Stimulated activated CD4-positive, alpha-beta T cell treated with anti-CD3 and anti-CD28 coated beads, Interleukin-1b, Interleukin-23, amount 100 ng/mL, for 4 hours (primary cell): ENCODE measurements around the gene MYO15B.

Experiments used
- DNase-seq, 2 donors: peaks; one replicate each; pipeline ENCODE4 v3.0.0-alpha.2; 2020; ENCODE audit warnings: low read depth in 2 of 2

Gene MYO15B

GRCh38 chr17:75558666-75559530 is 28.7 kb upstream of the MYO15B start:
- no peak for DNase-seq

- no peak for DNase-seq
Observed at GRCh38 chr17:75559958-75560533, 27.6 kb upstream of the MYO15B start.

- no peak for DNase-seq
Observed at GRCh38 chr17:75561927-75562603, 25.5 kb upstream of the MYO15B start.

GRCh38 chr17:75563063-75563758 is 24.4 kb upstream of the MYO15B start:
- DNase-seq, result no peak

GRCh38 chr17:75564195-75564594 is 23.4 kb upstream of the MYO15B start:
- no peak for DNase-seq

DNA sequence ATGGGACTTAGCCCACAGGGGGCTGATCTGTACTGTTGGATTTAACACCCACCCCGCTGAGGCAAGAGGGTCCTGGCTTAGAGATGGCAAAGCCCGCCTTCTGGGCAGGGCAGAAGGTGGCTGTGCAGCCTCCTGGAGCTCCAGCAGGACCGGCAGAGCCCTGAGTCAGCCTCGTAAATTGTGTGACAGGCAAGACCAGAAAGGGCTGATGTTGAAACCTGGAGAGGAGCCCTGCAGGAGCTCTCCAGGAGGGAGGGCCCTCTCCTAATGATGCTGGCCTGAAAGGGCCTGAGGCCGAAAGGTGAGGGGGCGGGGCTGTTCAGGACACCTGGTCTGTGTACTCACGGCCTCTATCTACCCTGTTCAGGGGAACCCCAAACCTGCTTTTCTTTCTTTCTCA is 22.5 kb upstream of the MYO15B start:
- DNase-seq, result no peak

DNA sequence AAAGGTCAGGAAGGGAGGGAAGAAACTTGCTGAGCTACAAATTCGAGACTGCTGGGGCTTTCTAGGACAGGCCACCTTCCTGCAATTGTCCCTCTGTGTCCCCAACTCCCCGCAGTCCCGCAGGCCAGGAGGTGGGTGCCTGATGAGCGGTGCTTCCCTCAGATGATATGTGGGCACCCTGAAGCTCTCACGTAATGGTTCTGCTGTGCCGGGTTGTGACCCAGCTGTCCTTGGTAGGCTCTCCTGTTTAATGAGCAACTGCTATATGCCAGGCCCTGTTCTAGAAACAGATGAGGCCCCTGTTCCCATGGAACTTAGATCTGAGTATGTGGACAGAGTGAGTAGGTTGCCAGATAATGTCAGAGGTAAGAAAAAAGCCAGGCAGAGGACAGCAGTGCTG is 22.0 kb upstream of the MYO15B start:
- DNase-seq, result no peak

- no peak for DNase-seq
Observed at GRCh38 chr17:75566416-75566815, 21.2 kb upstream of the MYO15B start.

GRCh38 chr17:75566834-75567233 is 20.8 kb upstream of the MYO15B start:
- DNase-seq, result no peak

- DNase-seq, result no peak
Observed at GRCh38 chr17:75568412-75569255, 19.0 kb upstream of the MYO15B start.

DNA sequence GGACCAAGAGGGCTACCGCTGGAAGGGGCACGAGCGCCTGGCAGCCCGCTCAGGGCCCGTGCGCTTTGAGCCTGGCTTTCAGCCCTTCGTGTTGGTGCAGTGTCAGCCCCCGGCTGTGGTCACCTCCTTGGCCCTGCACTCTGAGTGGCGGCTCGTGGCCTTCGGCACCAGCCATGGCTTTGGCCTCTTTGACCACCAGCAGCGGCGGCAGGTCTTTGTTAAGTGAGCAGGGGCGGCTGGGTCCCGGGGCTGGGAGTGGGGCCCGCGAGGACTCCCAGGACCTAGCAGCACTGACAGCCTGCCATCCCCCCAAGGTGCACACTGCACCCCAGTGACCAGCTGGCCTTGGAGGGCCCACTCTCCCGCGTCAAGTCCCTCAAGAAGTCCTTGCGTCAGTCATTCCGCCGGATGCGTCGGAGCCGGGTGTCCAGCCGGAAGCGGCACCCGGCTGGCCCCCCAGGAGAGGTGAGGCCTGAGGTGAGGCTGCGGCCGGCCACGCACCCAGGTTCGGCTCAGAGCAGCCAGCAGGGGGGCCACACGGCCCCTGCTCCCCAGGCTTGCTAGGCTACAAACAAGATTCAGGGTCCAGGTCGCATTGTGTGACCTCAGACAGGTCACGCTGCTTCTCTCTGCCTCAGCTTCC is 17.4 kb upstream of the MYO15B start:
- DNase-seq, result no peak

- DNase-seq, result no peak
Observed at GRCh38 chr17:75570772-75571171, 16.8 kb upstream of the MYO15B start.

GRCh38 chr17:75571197-75571884 is 16.3 kb upstream of the MYO15B start:
- no peak for DNase-seq

DNA sequence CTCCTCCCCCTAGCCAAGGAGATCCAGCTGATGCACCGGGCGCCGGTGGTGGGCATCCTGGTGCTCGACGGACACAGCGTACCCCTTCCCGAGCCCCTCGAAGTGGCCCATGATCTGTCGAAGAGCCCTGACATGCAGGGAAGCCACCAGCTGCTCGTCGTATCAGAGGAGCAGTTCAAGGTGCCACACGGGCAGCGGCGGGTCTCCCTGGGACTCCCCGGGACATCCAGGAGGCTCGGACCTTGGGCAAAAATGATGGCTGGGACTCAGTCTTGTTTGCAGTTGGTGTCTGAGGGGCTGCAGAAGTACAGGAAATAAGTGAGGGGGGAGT is 15.8 kb upstream of the MYO15B start:
- no peak for DNase-seq

- DNase-seq, result no peak
Observed at GRCh38 chr17:75572713-75573539, 14.7 kb upstream of the MYO15B start.

DNA sequence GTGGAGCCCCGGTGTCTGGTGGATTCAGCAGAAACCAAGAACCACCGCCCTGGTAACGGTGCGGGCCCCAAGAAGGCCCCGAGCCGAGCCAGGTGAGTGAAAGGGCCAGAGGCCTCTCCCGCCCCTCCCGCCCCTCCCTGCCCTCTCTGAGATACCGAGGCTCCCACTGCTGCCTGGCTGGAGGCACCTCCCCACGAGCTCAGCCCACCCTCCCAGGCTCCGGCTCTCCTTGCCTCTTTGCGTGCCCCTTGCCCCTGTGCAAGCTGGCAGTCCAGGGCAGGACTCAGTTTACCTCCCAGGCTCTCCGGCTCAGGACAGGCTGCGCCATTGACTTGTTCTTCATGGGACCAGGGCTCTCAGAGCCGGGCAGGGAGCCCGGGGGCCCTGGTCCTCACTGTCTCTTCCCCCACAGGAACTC is 14.1 kb upstream of the MYO15B start:
- DNase-seq, result no peak

DNA sequence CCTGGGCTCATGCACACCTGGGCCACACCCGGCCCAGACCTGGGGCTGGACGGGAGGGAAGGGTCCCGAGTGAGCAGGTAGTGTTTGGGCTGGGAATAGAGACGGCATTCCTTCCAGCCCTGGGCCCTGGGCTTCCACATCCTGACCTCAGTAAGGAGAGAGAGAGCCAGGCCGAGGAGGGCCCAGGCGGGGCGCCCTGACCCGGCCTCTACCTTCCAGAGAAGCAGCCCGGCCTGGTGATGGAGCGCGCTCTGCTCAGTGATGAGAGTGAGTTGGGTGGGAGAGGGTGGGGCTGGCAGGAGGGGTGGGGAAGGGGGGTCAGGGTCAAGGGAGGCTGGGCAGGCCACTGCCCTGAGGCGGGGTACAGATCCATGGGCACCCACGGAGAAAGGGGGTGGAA is 13.6 kb upstream of the MYO15B start:
- no peak for DNase-seq

GRCh38 chr17:75574404-75575036 is 13.1 kb upstream of the MYO15B start:
- DNase-seq, result no peak

GRCh38 chr17:75575197-75575596 is 12.4 kb upstream of the MYO15B start:
- no peak for DNase-seq
